NCI-H1048 (cell line): ENCODE results near the gene PLEKHA8.

Experiments
- DNase-seq: peaks from one replicate; lab custom pipeline; 2025; lab: John Stamatoyannopoulos, UW

PLEKHA8 gene

DNA sequence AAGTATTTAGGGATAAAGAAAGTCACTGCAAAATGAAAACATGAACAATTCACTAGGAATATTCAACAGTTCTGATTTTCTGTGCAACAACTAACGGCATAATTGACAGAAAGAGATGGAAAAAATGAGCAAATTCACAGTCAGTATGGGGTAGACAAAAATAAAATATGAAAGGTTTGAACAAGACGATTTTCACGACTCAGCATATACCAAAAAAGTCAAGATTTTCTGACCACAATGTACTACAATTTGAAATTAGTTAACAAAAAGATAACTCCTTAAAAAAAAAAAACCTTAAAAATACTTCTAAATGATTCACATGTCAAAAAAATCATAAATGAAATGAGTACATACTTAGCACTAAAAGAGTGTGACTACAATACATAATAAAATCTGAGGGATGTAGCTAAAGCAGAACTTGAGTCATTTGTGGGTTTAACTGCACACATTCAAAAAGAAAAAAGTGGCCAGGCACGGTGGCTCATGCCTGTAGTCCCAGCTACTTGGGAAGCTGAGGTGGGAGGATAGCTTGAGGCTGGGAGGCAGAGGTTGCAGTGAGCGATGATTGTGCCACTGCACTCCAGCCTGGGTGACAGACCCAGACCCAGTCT, 84.0 kb downstream of the PLEKHA8 start:
- no peak for DNase-seq

DNA sequence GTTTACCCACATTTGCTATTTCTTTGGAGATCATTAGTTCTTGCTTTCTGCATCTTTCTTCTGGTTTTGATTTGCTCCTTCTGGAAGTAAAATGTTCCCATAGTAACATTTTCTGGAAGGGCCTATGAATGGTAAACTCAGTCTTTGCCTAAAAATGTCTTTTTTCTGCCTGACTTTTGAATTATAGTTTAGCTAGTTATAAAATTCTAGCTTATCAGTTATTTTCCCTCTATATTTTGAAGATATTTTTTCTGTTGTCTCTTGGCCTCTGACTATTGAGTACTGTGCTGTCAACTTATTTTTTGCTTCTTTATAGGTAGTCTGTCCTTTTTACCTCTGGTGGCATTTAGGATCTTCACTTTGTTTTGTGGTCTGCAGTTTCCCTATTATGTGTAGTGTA, 84.9 kb downstream of the PLEKHA8 start:
- DNase-seq = no peak

DNA sequence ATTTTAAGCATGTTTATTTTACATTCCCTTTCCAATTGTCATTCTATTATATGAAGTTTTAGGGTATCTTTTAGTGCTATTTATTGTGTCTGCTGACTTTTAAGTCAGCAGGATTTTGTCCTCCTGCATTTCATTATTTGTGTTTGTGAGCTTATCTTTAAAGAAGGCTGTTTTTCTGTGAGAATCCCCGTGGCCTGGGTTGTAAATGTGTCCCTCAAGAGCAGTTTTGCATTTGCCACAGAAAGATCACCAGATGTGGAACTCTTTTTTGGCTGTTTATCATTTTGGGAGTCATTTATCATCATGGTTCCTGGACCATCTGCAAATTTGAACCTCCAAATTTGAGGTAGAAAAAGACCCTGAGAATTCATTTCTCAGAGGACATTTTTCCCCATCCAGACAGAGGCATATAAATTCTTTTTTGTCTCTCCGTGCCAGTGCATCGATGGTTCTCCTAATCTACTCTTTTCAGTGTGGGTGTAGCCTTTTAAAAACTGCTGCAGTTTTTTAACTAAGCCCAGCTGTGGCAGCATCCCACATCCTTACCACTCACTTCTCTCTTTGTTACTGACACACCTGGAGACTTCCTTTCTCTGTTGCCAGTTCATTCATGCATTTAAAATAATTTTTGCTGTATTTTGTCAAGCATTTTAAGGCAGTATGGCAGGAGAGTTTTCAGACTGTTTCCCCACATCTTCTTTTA, 86.5 kb downstream of the PLEKHA8 start:
- DNase-seq = no peak

DNA sequence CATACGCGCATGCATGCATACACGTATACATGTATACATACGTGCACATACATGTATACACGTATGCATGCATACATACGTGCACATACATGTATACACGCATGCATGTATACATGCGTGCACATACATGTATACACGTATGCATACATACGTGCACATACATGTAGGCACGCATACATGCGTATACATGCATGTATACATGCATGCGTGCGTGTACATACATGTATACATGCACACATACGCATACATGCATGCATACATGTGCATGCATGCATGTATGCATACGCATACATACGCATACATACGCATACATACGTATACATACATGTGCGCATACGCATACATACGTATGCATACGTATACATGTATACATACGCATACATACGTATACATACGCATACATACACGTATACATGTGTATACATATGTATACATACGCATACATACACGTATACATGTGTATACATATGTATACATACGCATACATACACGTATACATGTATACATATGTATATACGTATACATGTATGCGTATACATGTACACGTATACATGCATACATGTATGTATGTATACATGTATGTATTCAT, 87.6 kb downstream of the PLEKHA8 start:
- no peak for DNase-seq

DNA sequence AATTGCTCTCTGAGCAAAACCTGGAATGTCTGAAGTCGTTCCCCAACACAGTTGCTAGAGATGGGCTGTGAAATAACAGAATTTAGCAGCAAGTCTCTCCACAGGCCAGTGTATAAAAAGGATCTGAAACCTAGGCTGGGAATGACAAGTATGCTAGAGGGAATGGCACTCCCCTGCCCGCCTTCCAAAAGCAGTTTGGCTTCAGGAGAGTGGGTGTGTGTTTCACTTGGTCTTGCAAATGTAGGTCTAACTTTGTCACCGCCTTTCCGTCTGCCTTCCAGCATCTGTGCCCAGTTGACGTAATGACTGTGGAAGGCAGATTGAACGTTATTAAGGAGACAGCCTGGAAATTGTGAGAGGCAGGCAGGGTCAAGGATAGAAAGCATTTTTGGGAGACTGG, 88.6 kb downstream of the PLEKHA8 start:
- no peak for DNase-seq

DNA sequence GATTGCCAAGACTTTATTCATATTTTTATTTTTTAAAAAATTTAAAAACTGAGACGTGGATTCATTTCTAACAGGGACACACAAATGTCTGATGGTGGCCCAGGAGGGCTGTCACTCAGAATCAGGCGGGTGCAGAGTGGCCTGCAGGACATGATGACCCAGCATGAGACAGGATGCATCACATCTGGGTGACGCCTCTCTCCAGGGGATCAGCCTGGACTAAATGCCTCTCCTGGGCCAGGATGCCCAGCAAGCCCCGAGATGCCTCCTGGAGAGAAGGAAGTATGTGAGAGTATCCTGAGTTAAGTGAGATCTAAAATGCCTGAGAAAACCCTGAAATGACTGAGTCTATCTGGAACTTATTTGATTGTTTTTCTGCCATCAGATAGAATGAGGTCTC, 89.7 kb downstream of the PLEKHA8 start:
- no peak for DNase-seq

DNA sequence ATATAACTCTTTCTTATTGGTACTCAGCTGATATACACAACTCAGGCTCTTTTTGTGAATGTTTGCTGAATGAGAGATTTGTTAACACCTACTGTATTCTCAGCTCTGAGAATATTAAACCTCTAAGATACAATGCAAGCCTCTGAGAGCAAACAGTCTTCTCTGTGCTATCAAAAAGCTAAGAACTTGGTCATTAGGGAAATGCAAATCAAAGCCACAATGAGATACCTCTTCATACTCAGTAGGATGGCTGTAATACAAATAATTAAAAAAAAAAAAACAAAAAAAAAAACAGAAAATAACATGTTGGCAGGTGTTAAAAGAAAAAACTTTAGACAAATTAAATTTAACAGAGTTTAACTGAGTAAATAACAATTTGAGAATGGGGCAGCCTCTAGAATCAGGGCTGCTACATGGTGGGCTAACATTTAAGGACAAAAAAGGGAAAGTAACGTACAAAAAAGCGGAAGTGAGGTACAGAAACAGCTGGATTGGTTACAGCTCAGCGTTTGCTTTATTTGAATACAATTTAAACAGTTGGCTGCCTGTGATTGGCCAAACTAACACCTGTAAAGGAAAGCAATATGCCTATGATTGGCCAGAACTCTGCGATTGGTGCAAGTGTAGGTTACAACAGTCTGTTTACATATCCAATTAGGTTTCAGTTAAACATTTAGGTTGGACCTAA, 91.8 kb downstream of the PLEKHA8 start:
- DNase-seq = no peak

DNA sequence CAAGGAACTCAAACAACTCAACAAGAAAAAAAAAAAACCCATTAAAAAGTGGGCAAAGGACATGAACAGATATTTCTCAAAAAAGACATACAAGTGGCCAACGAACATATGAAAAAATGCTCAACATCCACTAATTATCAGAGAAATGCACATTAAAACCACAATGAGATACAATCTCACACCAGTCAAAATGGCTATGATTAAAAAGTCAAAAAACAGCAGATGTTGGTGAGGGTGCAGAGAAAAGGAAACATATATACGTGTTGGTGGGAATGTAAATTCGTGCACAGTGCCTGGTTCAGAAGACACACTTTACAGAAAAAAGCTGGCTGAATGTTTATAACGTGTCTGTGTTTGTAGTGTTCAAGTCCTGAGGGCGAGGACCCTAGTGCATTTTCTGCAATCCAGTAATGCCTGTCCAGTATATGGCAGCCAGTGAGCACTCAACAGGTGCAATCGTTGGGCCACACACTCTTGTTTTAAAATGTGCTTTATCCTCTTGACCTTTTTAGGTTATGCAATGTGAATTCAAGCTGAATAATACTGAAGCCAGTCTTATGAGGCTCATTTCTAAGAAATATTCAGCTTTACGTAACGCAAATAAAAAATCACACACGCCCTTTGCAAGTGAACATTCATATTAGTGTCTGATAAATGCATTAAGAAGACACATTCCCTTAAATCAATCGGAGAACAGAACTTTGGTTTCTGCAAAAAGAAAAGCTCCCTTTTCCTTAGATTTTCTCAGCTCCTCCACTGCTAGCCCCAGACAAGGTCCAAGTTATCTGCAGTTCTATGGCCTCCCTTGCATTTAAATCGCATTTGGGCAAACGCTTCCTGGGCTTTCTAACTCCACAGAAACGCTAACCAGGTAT, 105.8 kb downstream of the PLEKHA8 start:
- no peak for DNase-seq

DNA sequence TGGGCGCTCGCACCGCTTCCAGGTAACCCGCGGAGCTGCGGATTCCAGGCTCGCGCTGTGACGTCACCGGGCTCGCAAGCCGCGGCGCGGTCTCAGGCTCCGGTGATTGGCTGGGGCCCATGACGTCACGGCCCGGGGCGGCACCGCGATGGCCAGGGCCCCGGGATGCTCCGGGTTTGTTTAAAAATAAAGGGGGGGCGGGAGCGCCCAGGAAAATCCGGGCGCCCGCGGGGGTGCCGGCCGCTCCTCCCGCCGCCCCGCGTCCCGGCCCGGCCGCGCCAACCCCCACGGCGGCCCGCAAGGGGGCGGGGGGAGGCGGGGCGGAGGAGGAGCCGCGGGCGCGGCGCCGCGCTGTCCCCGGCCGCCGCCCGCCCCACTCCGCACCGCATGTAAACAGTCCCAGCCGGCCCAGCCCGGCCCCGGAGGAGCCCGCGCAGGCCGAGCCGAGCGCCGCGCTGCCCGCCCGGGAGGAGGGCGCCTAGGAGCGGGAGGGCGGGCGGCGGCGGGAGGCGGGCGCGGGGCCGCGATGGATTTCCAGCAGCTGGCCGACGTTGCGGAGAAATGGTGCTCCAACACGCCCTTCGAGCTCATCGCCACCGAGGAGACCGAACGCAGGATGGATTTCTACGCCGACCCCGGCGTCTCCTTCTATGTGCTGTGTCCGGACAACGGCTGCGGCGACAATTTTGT, 106.5 kb downstream of the PLEKHA8 start, which contains the start of gene MTURN:
TSS of gene MTURN (plus strand) at position 376 of the 690 bp plus-strand sequence. CDS start at position 527, 151 bp downstream.
- peak; percentile 36 for DNase-seq

DNA sequence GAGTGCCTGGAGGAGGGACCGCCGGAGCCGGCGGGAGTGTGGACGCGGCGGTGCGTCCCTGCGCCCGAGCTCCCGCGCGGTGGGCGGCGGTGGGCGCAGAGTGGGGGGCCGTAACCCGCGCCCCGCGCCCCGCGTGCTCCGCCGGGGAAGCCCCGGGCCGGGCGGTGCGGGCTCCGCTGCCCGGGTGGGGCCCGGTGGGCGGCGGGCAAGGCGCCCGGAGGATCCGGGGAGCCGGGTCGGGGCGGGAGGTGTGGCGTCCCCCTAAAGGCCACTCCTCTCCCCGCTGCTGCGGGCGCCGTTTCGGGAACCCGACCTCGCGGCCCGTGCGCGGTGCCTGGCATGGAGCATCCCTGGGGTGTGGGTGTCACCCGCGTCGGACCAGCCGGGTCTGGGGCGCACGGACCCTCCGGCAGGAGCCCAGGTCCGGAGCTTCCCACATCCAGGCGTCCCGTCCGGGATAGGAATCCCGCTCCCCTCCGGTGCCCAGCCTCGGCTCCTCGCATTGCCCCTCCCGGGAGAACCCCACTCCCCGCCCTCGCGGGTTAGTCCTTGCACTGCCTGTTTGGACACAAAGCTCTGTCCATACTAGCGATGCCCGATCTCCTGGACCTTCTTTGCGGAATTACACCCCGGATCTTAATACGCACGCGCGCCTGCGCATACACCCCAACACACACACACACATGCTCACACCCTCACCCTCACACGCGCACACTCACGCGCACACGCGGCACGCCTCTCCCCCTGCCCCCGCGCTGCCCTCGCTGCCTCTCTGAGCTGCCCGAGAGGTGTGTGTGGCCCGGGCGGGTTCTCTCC, 107.3 kb downstream of the PLEKHA8 start:
- no peak for DNase-seq

DNA sequence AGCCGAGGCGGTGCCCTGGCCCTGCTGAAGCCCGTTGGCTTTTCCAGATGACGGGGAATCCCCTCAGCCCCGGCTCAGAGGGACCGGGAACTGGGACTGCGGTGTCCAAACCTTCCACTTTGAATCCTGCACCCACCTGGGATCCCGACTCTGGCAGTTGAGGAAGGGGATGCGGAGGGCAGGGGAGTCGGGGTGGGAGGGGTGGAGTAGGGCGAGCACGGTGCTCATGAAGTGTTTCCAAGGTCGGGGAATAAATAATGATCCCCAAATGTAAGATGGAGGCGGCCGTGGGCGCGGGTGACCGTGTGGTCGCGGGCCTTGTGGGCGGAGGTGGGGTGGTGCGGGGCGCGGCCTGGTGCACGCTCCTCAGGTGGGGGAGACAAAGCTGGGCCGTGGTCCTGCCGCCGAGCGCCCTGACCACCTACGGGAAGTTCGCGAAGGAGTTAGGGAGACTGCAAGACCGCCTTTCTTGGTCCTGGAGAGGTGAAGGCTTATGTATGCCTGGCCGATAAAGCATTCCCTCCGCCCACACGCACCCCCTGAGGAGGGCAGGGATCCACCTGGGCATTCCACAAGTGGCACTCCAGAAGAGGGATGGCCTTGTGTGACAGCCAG, 108.0 kb downstream of the PLEKHA8 start:
- no peak for DNase-seq

DNA sequence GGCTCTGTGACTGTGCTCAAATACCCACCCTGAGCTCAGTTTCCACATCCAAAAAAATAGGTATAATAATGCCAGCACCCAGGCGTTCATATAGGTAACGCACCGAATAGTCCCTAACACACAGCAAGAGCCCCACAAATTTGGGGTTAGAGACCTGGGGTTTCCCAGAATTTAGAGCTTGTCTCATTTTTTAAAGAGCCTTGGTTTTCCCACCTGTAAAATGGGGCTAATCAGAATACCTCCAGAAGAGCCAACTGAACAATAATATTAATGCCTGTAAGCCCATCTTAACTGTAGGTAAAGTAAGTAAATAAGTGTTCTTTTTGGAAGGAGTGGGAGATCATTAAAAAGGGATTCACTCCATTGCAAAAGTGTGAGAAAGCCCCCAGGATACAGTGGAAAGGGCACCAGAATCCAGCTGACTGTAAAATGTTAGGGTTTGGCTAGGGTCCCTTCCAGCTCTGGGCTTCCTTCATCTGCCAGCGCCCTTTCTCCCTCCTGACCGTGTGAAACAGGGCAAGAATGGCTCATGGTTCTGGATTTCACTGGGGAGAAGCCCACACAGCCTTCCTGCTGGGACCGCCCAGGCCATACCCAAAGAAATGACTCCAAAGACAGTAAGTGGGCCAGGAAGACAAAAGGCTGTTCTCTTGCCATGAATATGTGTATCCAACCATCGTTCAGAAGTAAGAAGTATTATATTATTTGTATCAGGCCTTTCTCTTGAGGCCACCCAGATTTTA, 108.7 kb downstream of the PLEKHA8 start:
- DNase-seq = no peak

DNA sequence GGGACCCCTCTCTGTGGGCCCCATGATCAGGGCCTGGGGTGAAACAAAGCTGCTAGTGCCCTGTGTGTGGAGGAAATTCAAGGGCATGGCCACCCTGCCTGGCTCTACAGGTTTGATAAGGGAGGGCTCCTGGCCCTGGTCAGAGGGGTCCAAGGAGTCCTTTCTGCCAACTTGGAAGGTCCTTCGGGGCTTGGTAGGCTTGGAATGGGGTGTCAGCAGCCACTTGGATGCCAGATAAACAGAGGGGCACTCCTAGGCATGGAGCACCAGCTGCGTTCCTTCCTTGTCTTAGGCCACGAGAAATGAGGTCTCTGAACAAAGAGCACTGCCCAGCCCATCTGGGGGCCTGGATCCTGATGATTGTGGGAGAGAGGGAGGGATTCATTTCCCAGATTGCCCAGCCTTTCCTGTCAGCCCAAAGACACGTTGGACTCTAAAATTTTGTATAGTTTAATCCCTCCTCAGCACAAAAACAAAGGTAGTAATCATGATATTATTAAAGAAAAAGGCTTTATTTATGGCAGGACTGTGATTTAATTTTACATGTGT, 111.7 kb downstream of the PLEKHA8 start:
- DNase-seq = no peak

DNA sequence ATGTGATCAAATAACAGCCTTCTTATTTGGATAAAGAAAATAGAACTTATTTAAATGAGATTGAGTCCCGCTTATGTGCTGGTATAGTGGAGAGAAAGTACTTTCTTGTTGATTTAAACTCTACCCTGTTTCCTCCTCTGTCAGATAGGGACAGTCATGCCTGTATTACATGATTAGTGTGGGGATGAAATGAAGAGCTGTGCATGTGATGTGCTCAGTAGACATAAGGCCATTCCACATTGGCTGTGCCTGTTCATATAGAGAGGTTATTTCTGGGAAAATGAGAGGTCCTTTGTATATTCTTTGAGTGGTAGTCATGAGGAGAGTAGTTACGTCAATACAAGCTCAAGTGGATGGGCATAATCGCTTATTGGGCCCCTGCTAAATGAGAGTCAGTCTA, 112.2 kb downstream of the PLEKHA8 start:
- DNase-seq = no peak

DNA sequence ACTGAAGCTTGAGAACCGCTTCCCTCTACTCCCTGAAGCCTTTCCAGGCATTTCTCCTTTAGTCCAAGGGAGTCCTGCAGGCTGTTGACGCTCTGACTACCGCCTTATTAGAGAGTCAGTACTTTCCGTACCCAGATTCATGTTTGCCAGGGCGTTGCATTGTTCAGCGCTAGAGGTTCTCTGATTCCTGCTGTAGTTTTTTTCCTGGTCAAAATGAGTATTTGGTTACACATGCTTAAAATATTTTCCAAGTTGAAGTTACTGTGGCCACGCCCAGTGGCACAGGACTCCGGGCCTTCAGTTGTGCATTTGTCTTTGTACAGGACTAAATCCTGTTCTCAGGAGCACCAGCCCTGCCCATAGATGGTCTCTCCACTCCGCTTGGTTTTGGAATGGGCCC, 114.5 kb downstream of the PLEKHA8 start:
- no peak for DNase-seq

DNA sequence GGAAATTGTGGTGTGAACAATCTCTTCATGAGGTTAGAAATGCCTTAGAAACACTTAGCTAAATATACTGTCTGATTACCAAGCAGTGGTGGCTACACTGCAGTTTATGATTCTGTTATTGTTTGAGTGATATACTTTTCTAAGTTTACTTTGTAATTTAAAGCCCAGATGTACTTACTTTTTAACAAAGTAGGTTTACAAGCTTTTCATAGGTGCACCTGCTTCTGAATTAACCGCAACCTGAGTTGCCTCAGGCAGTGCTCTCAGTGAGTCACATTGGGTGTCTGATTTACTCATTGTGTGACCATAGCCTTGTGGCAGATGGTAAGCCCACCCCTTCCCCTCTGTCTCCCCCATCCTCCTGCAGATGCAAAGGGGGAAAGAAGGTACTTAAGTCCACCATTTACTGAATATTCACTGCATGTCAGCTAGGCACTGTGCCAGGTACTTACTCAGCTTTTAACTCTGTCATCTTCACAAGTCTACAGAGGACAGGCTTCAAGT, 115.6 kb downstream of the PLEKHA8 start:
- no peak for DNase-seq

DNA sequence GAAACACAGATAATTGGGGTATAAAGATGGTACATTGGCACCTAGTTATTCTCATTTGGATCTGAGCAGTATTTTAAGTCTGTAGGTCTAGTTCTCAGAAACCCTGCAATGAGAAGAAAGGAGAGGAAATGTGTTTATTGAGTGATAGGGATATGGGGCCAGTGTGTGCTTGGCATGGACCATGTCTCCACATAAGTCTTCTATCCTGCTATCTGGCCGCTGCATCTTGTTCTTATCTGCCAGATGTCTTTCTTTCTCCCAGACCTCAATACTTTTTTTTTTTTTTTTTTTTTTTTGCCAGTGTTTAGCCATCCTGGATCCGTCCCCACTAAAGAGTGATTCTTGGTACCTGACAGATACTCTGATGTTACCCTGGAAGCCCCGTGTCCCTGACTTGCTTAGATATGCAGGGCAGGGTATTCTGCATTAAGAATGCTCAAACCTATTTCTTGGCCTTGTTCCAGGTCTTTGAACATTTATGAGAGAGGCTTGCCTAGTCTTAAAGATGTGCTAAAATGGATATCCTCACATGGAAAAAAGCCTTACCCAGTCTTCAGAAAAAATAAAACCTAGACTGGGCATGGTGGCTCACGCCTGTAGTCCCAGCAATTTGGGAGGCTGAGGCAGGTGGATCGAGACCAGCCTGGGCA, 116.6 kb downstream of the PLEKHA8 start:
- DNase-seq = no peak

DNA sequence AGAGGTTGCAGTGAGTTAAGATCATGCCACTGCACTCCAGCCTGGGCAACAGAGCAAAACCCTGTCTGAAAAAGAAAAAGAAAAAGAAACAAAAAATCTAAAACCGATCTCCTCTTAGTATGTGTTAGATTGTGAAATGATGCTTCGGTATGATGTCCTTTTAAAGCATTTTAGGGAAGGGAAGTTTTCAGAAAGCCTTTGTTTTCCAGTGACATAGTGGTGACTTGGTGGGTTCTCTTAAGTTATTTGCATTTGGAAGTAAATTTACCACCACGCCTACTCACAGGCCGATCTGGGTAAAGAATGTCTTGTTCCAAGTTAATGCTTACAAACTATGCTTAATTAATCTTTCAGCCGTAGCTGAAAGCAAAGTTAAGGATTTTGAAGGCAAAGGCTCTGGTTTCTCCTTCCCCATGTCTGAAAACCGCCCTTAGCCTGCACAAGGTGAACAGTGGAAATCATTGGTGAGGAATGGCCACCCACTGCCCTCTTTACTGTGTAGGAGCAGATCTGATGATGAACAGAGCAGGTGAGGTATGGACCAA, 117.3 kb downstream of the PLEKHA8 start:
- DNase-seq = no peak
